Measurements from ENCODE around the gene ASAP3. TPM values are rescaled to one million over a fixed set of nuclear protein-coding genes. Genes with fewer than 3 reads are reported as not detected.

The ASAP3 gene
- total and polyA plus RNA-seq, 2 of the 4 experiments (the other 2 are of a cell fraction): 18.6 to 18.8 TPM

DNA sequence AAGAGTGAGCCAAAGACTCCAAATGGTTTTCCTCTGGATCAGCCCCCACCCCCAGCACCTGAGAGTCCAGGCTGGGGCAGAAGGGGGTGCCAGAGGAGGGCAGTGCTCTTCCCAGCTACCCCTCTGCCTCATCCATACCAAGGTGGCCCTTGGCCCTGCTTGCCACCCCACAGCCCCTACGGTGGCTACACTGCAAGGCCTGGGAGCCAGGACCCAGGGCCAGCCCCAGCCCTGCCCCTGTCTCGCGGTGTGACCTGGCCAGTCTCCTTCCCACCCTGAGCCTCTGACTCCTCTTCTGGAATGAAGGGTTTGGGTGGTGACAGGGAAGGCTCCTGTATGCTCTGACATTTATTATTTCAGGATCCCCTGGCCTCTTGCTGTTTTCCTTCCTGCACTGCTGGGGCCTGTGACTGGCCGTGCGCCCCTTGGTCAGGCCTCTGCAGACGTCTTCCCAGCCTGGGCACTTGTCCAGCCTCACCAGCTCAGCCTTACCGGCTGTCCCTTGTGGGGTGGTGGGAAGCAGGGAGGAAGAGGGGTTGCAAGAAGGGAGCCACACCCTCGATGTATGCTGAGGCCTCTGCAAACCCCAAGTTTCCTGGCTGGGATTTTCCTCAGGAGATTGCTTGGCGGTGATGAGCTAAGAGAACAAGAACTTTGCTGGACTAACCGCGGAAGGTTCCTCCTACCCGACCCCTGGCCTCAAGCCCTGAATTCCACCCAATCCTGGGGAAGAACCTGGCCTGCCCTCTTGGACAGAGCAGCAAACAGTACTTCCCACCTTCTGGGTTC is 13.5 kb downstream of the ASAP3 start:
- WGBS, 2 experiments (ENCODE audit: extremely low coverage in 2 of 2, insufficient read length in 1 of 2): no CpG with 5 or more reads among the region's 12 CpGs
- no TSS peak for BruUV-seq (replicated peaks)
- ChIA-PET CTCF (no interaction called here), POLR2A (ENCODE audit: unreplicated experiment) (no interaction called here)
- Histone ChIP-seq H4K8ac (ENCODE audit: low read depth in 2 of 2, low read length in 2 of 2) (peak overlapping the region in 1 of 2 experiments; percentile 10; a peak in 1 of 4 replicates), H2AK5ac (ENCODE audit: low read depth, low read length) (no peak overlapping the region; the same call in 1 of the 2 replicates), H3K18ac (ENCODE audit: low read depth, low read length) (no peak overlapping the region; the same call in 1 of the 2 replicates), H3K4me3 (ENCODE audit: insufficient read depth, low read depth, low read length) (no peak overlapping the region), H3K4me2 (ENCODE audit: low read depth, low read length) (no peak overlapping the region), H3K23ac (ENCODE audit: low read depth, low read length) (no peak overlapping the region), H3K56ac (ENCODE audit: extremely low read depth, insufficient read depth, low read length) (no peak overlapping the region), H2BK20ac (ENCODE audit: low read depth, low read length) (no peak overlapping the region), H2AK9ac (replicated peaks; ENCODE audit: low read depth, low read length, poor library complexity) (peak overlapping the region; percentile 83), H3K9ac (ENCODE audit: low read depth, low read length) (no peak overlapping the region), H3K79me1 (ENCODE audit: low read depth in 1 of 2, low read length in 2 of 2) (peaks cover 0 to 69% of the 10 kb centered on the region in 2 experiments), H2BK5ac (ENCODE audit: low read depth, low read length, poor library complexity, severe bottlenecking) (no peak overlapping the region), H3K36me3 (ENCODE audit: control insufficient read depth, insufficient read depth, low read length) (no peaks in the 10 kb centered on the region; the same call in 1 of the 2 replicates), H4K5ac (ENCODE audit: low read depth, low read length) (no peak overlapping the region; the same call in 1 of the 2 replicates), H3K4ac (ENCODE audit: low read depth, low read length) (peak overlapping the region; percentile 20; the same call in 1 of the 2 replicates), H2BK120ac (ENCODE audit: low read depth, low read length) (peak overlapping the region; percentile 42; the same call in 1 of the 2 replicates), H3K9me3 (ENCODE audit: control insufficient read depth, insufficient read depth, low read length) (no peaks in the 10 kb centered on the region), H3K27ac (ENCODE audit: insufficient read depth, low read length) (no peak overlapping the region), H3K14ac (replicated peaks; ENCODE audit: low read depth, low read length) (no peak overlapping the region), H3K4me1 (ENCODE audit: control insufficient read depth, insufficient read depth, low read length) (peaks cover 16% of the 10 kb centered on the region), H2AFZ (replicated peaks; ENCODE audit: low read length, poor library complexity) (peak overlapping the region; percentile 18), H3K27me3 (ENCODE audit: control insufficient read depth, insufficient read depth, low read length) (no peaks in the 10 kb centered on the region), H2BK15ac (ENCODE audit: low read depth, low read length) (no peak overlapping the region), H3K9me1 (ENCODE audit: insufficient read depth, low read length) (peaks cover 16% of the 10 kb centered on the region), H4K20me1 (ENCODE audit: insufficient read depth, low read length) (peaks cover 42% of the 10 kb centered on the region), H4K91ac (ENCODE audit: insufficient read depth, low read depth, low read length) (no peak overlapping the region)
- in situ Hi-C loops (cut with MboI; ENCODE audit: low sequenced_read_pairs): no loop called here
- intact Hi-C loops (cut with micrococcal nuclease): no loop called here
- dilution Hi-C loops (cut with HindIII; ENCODE audit: low sequenced_read_pairs, unreplicated experiment): no loop called here
- DNase-seq (peak; percentile 49), ATAC-seq (ENCODE audit: low read depth) (peak; percentile 10)
- TF ChIP-seq MXI1 (IDR thresholded peaks at IDR 0.05; ENCODE audit: borderline replicate concordance, low read depth, low read length): no peak
- no peak for TF ChIP-seq FOS (IDR thresholded peaks at IDR 0.05; ENCODE audit: low read depth, low read length)
- no peak for TF ChIP-seq RCOR1 (IDR thresholded peaks at IDR 0.05; ENCODE audit: insufficient replicate concordance, low read length)
- TF ChIP-seq, protein P1, sequence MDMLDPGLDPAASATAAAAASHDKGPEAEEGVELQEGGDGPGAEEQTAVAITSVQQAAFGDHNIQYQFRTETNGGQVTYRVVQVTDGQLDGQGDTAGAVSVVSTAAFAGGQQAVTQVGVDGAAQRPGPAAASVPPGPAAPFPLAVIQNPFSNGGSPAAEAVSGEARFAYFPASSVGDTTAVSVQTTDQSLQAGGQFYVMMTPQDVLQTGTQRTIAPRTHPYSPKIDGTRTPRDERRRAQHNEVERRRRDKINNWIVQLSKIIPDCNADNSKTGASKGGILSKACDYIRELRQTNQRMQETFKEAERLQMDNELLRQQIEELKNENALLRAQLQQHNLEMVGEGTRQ (IDR thresholded peaks at IDR 0.05; ENCODE audit: low read depth, low read length): no peak
- no peak for TF ChIP-seq CEBPB (IDR thresholded peaks at IDR 0.05; ENCODE audit: low read depth, low read length)
- TF ChIP-seq POLR2A (IDR thresholded peaks at IDR 0.05; ENCODE audit: low read depth, low read length): no peak
- no peak for TF ChIP-seq RFX5 (IDR thresholded peaks at IDR 0.05; ENCODE audit: low read depth, low read length)
- TF ChIP-seq, protein P2, sequence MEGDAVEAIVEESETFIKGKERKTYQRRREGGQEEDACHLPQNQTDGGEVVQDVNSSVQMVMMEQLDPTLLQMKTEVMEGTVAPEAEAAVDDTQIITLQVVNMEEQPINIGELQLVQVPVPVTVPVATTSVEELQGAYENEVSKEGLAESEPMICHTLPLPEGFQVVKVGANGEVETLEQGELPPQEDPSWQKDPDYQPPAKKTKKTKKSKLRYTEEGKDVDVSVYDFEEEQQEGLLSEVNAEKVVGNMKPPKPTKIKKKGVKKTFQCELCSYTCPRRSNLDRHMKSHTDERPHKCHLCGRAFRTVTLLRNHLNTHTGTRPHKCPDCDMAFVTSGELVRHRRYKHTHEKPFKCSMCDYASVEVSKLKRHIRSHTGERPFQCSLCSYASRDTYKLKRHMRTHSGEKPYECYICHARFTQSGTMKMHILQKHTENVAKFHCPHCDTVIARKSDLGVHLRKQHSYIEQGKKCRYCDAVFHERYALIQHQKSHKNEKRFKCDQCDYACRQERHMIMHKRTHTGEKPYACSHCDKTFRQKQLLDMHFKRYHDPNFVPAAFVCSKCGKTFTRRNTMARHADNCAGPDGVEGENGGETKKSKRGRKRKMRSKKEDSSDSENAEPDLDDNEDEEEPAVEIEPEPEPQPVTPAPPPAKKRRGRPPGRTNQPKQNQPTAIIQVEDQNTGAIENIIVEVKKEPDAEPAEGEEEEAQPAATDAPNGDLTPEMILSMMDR (conservative IDR thresholded peaks at IDR 0.05; ENCODE audit: low read depth, low read length): no peak
- no peak for TF ChIP-seq MAZ (IDR thresholded peaks at IDR 0.05; ENCODE audit: borderline replicate concordance, low read depth, low read length)
- TF ChIP-seq BHLHE40 (IDR thresholded peaks at IDR 0.05; ENCODE audit: low read depth, low read length): no peak
- TF ChIP-seq MAFK (IDR thresholded peaks at IDR 0.05; ENCODE audit: low read depth, low read length): no peak
- no peak for TF ChIP-seq SMC3 (IDR thresholded peaks at IDR 0.05; ENCODE audit: low read depth, low read length)
- TF ChIP-seq, protein P3, sequence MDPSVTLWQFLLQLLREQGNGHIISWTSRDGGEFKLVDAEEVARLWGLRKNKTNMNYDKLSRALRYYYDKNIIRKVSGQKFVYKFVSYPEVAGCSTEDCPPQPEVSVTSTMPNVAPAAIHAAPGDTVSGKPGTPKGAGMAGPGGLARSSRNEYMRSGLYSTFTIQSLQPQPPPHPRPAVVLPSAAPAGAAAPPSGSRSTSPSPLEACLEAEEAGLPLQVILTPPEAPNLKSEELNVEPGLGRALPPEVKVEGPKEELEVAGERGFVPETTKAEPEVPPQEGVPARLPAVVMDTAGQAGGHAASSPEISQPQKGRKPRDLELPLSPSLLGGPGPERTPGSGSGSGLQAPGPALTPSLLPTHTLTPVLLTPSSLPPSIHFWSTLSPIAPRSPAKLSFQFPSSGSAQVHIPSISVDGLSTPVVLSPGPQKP (IDR thresholded peaks at IDR 0.05; ENCODE audit: borderline replicate concordance, low read depth, low read length): no peak
- TF ChIP-seq CHD1 (IDR thresholded peaks at IDR 0.05; ENCODE audit: low read depth, low read length): no peak
- TF ChIP-seq RAD21 (IDR thresholded peaks at IDR 0.05; ENCODE audit: low read length): no peak
